Measurements from ENCODE around the gene CEP76.
"Not testable (repeated sequence)": the region's sequence is repeated elsewhere in the genome, so short reads cannot be mapped to it uniquely, and the experiment has no call there.

The CEP76 gene

DNA sequence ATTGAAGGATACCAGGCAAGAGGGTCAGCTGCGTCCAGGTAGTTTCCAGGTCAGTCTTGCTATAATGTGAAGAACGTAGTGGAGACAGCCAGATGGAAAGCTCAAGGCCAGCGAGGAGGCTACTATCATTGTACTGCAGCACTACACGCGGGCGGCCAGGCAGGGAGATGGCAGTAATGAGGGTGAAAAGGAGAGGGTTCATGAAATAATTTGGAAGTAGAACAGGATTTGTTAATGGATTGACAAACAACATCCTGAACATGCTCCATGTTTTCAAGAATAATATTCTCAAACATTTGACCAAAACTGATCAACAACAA is 61.7 kb downstream of the CEP76 start:
- DNase-seq: no peak

DNA sequence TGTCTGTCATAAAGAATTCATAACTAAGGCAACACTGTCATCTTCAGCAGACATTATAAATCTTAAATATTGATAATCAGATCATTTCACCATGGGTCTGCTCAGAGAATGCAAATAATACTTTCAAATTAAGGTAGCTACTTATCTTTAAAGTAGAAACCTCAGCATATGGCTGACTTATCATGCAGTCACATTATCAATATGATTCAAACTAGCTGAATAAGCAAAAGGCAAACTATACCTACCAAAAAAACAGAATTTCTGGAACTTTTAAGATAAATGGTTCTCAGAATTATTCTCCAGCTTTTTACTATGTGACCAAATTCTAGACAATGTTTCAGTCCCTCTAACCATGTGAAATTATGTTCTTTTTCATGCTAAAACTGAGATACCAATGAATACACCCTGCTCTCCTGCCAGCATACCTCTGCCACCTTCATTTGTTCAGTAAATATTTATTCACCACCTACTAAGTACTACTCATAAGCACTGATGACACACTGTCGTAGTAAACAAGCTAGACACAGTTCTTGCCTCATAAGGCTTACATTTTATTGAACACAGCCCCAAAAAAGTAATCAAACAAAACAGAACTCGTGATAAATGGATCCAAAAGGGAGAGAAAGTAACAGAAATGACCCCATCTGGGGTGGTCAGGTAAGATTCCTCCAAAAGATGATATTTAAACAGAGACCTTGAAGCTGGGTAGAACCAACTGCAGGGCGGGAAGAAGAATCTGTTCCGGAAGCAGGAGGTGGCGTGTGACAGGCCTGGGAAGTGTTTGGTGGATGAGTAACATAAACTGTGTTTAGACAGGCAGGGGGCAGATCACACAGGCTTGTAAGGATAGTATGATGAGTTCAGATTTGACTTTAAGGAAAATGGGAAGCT is 62.3 kb downstream of the CEP76 start:
- DNase-seq: no peak

DNA sequence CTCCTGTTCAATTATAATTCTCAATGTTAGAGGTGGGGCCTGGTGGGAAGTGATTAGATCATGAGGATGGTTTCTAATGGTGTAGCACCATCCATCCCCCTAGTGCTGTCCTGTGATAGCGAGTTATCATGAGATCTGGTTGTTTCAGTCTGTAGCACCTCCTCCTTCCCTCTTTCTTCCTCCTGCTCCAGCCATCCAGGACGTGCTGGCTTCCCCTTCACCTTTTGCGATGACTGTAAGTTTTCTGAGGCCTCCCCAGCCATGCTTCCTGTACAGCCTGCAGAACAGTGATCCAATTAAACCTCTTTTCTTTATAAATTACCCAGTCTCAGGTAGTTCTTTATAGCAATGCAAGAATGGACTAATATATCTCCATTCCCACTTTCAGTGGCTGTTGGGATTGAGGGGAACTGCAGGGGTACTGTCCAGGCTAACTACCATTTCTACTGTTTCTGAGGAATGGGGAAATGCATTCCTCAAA is 63.8 kb downstream of the CEP76 start:
- DNase-seq: no peak

- no peak for DNase-seq
Measured at GRCh38 chr18:12637901-12638643, 64.5 kb downstream of the CEP76 start.

DNA sequence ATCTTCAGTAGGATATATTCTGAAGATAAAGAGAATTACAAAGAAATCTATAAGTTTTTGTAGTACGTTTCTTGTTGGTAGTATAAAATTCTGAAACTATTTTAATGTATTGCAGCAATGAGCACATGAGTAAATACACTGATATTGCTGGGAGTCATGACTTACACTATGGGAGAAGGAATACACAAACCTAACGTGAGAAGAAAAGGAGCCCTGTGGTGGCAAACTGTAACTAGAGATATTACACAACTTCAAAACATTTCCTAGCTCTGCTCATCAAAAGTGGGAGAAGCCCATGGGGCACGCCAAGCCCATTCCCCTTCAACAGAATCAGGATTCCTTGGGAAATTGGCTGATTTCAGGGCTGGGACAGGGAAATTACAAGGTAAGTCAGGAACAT is 65.1 kb downstream of the CEP76 start:
- DNase-seq: no peak

DNA sequence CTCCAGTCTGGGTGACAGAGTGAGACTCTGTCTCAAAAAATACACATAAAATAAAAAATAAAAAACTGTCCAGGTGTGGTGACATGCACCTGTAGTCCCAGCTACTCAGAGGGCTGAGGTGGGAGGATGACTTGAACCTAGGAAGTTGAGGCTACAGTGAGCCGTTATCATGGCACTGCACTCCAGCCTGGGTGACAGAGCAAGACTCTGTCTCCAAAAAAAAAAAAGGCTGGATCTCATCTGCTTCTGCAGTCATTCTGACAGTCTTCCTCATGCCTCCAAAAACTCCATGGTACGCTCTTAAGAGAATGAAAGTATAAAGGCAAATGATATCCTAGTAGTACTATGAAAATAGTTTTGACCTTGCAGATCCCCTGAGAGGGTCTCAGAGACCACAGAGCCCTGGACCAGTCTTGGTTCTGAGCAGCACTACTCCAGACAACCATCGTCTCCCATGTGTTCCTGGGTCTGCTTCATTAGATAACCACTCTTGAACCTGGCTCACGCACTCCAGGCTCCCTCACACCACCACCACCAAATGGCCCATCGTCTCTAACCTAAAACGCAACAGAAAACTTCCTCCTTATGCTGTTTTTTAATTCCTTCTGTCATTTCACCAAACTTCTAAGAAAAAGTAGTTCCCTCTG is 70.6 kb downstream of the CEP76 start:
- no peak for DNase-seq

- no peak for DNase-seq
Measured at GRCh38 chr18:12630136-12630535, 72.4 kb downstream of the CEP76 start.

DNA sequence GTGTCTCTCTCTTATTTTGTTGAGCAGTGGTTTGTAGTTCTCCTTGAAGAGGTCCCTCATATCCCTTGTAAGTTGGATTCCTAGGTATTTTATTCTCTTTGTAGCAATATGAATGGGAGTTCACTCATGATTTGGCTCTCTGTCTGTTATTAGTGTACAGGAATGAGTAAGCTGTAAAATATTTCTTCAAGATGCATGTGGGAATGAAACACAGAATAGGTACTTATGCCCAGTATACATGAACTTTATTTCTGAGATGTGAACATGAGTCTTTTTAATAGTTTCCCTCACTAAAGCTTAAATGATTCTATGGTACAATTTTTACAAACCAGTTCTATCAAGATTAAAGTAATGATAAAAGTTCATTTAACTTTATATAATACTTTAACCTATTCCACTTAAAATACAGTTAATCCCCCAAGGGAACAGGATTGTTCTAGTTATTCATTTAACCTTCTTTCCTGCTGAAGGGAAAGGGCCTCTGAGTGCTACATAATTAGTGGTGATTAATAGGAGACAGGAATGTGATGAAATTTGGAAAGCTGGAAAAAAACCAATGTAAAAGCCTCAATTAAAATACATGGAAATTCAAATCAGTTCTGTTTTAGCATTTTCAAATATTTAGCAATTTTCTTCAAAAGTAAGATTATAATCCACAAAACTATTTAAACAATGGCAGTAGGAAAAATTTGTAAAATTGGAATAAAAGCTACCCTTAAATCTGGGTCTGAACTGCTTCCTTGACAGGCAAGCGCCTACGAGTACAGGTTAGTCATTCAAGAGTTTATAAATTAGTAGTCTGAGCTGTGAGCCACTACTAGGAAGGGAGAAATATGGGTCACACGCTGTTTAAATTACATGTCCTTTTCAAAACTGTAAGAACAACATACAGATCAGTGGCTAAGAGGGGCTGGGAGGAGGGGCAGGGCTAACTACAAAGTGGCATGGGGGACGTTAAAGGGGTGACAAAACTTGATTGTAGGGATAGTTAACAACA is 73.5 kb downstream of the CEP76 start:
- DNase-seq: no peak

GRCh38 chr18:12627199-12627598 is 75.3 kb downstream of the CEP76 start:
- not testable (repeated sequence) for DNase-seq

GRCh38 chr18:12625241-12625640 is 77.3 kb downstream of the CEP76 start:
- DNase-seq: no peak
